ENCODE data around the gene ART3.

- no peak for TF ChIP-seq CTCF (IDR thresholded peaks at IDR 0.05)
- TF ChIP-seq POLR2A (IDR thresholded peaks at IDR 0.05), result no peak
These were observed 81.5 kb downstream of the ART3 start for GRCh38 chr4:76155979-76156378.
